SU-DHL-6 (cell line): ENCODE data around the gene LOXL1.

Experiments
- EZH2phosphoT487 ChIP-seq: fragments of 200-600 bp; sonication (generic), shearing (Covaris generic); conservative IDR thresholded peaks from 2 replicates; pipeline ENCODE4 v1.6.1; 2018; ENCODE audit warnings: mild to moderate bottlenecking, antibody characterized with exemption, low read length, moderate library complexity, mixed read lengths
- TF ChIP-seq, protein P1 (sequence below): fragments of 200-600 bp; sonication (generic); IDR thresholded peaks from one replicate; pipeline ENCODE4 v1.5.1; 2017; ENCODE audit warnings: antibody characterized with exemption, mild to moderate bottlenecking, low read length, moderate library complexity; ENCODE audit not compliant: insufficient read depth, poor library complexity, severe bottlenecking

DNA sequence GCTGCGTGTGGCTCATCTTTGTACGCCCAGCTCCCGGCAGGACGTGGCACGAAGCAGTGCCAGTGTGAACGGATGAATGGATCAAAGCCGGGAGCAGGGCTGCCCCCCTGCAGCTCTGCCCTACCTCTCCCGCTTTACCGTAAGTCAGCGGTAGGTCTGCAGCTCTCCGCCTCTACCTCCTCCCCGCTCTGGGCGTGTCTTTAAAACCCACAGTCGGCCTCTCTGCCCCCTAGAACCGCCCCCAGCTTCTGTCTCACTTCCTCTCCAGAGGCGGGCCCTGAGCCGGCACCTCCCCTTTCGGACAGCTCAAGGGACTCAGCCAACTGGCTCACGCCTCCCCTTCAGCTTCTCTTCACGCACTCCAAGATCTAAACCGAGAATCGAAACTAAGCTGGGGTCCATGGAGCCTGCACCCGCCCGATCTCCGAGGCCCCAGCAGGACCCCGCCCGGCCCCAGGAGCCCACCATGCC, 68.2 kb downstream of the LOXL1 start, which contains the start of gene PML:
- TF ChIP-seq, protein P1, sequence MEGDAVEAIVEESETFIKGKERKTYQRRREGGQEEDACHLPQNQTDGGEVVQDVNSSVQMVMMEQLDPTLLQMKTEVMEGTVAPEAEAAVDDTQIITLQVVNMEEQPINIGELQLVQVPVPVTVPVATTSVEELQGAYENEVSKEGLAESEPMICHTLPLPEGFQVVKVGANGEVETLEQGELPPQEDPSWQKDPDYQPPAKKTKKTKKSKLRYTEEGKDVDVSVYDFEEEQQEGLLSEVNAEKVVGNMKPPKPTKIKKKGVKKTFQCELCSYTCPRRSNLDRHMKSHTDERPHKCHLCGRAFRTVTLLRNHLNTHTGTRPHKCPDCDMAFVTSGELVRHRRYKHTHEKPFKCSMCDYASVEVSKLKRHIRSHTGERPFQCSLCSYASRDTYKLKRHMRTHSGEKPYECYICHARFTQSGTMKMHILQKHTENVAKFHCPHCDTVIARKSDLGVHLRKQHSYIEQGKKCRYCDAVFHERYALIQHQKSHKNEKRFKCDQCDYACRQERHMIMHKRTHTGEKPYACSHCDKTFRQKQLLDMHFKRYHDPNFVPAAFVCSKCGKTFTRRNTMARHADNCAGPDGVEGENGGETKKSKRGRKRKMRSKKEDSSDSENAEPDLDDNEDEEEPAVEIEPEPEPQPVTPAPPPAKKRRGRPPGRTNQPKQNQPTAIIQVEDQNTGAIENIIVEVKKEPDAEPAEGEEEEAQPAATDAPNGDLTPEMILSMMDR: no peak
- TF ChIP-seq EZH2phosphoT487: no peak
